ENCODE measurements around the gene ASB18.

GRCh38 chr2:236229186-236229585, 35.0 kb downstream of the ASB18 start:
- TF ChIP-seq CTCF (conservative IDR thresholded peaks at IDR 0.05) (no peak), EZH2 (IDR thresholded peaks at IDR 0.05; ENCODE audit: low read depth) (no peak)
